AG20443 (cell line): Measurements from ENCODE around the gene NFKB1.
"Not testable (repeated sequence)": the region's sequence is repeated elsewhere in the genome, so short reads cannot be mapped to it uniquely, and the experiment has no call there.

Source experiments
- DNase-seq: peaks from one replicate; pipeline ENCODE4 v3.0.0; 2012; ENCODE audit warnings: low spot score, mixed read lengths

Gene NFKB1

DNA sequence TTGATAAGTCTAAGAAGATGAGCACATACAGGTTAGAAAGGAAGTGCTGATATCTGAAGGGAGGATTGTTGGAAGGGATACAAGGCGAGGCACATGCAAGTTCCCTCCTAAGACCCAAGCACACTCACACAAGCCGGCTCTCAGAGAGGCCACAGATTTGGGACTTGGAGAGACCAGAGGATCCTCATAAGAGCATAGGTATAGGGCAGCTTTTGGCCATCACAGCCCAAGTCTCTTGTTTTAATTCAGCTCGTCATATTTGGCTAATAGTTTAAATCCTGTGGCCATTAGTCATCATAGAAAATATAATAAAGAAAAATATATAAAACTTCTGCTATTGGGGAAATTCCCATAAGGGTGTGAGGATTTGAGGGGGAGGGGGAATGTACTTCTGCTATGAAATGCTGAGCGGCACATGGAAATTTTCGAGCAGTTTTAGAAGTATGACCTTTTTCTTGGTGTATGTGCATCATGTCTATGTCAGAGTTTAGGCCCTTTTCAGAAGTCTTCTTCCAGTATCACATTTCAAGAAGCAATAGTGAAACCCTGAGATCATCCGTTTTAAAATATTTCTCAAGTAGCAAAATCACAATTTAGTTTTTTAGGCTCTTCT lies 97.7 kb downstream of the NFKB1 start:
- no peak for DNase-seq

DNA sequence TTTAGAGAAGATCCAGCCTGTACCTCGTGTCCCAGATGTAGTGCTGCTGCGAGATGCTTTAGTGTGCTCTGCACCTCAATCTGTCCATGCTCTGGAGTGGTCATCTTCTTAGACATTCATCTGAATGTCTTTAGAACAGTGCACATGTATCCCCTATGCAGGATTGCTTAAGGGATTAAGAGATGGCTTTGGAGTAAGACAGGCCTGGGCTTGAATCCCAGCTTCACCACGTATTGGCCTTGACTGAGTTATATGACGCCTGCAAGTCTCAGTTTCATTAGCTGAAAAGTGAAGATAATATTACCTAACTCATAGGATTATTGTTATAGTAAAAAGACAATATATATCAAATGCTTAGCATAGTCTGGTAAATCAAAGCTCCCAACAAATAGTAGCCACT lies 98.3 kb downstream of the NFKB1 start:
- DNase-seq = no peak

DNA sequence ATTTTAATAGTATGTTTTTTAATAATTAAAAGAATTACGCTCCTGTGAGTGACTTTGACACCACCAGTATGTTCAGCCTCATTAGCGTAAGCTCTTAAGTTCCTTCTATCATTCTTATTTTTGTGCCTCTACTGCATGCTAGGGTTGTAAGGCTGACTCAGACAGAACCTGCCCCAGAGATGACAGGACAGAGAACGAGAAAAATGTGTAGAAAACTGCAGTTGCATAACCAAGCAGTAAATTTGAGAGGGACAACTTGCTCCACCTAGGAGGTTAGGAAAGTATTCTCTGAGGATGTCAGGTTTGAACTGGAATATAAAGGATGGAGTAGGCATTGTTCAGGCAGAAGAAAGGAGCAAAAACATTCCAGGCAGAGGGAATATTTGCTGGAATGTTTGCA lies 98.7 kb downstream of the NFKB1 start:
- no peak for DNase-seq

DNA sequence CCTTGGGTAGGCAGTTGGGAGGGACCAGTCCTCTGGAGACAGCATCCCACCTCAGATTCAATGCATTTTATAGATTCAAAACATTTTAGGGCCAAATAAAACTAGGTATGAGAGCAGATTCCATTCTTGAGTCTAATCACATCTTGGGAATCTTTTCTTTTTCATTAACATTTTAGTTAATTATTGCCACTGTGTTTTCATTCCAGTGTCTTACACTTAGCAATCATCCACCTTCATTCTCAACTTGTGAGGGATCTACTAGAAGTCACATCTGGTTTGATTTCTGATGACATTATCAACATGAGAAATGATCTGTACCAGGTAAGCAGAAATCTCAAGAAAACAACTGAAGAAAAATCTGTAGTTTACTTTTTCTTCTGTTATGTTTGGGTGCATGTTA lies 99.5 kb downstream of the NFKB1 start:
- no peak for DNase-seq

DNA sequence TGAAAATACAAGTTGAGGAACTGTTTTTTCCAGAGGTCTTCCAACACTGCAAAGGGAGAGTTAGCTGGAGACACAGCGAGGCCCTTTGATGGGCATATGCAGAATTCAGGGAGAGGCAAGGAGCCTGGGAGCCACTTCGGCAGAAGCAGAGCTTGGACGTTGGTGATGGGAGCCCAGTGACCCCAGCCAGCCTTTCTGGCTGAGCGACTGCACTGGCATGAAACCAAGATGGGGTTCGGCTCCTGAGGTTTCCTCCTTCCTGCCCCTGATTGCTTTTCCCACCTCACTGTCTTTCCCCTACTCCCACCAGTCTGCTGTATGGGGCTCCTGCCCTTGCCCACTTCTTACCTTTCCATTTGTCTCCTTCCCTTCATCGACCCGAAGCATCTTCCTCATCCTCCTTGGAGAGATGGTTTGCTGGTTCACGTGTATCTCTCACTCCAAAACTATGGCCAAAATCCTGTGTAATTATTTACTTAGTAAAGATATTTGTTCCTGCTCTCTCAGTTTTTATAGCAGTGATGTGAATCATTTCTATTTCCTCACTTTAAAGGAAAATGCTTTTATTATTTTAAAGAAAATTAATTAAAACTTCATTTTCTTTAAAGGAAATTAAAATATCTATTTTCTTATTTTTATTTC lies 100.5 kb downstream of the NFKB1 start:
- no peak for DNase-seq

DNA sequence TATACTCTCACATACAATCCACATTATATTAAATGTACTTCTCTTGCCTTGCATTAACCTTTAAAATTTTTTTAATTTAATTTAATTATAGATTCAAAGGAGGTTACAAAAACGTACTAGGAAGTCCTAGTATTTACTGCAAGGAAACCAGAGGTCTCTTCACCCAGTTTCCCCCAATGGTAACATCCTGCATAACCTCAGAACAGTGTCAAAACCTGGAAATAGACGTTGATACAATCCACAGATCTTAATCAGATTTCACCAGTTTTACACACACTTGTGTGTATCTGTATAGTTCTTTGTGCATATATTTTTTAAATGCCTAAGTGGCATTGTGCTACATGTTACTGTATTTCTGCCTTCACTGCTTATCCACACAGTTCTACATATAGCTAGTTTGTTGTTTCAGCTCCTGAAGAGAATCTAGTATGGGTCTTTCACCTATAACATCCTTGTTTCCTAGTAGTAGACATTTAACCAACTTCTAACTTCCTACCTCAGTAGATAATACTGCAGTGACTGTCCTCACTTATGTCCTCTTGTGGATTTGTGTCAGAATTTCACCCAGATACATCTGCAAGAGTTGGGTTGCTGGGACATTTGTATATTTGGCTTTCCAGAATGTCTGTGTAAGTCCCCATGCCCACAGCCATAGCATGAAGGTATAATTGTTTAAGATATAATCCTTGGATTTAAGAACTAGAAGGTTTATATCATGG lies 103.2 kb downstream of the NFKB1 start:
- no peak for DNase-seq

DNA sequence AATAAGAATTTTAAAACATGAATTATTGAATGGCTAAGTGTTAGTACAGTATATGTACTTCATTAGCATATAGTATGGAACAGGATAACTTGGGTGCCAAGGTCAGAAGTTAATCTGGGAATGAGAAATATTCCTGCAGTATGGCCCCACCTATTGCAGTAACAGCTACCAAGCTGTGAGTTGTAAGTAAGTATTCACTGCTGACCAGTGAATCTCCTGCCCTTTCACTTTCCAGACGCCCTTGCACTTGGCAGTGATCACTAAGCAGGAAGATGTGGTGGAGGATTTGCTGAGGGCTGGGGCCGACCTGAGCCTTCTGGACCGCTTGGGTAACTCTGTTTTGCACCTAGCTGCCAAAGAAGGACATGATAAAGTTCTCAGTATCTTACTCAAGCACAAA lies 105.1 kb downstream of the NFKB1 start:
- no peak for DNase-seq

DNA sequence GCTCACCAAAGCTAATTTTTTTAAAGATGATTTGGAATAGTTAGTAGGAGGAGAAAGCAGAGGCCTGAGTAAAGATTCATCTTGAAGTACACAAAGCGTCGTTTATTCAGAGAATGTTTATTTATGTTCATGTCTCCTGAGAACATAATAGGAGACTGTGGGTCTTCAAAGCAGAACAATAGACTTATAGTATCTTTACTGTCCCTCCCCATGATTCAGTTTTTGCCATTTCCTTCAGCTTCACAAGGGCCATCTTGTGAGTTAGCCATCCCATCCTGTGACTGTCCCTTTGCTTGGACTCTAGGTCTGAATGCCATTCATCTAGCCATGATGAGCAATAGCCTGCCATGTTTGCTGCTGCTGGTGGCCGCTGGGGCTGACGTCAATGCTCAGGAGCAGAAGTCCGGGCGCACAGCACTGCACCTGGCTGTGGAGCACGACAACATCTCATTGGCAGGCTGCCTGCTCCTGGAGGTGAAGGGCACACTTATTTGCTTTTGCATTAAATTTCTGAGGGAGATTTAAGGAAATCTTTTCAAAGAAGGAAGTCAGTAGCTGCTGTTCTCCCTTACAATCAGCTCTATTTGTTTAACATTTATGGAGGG lies 105.8 kb downstream of the NFKB1 start:
- DNase-seq = no peak

DNA sequence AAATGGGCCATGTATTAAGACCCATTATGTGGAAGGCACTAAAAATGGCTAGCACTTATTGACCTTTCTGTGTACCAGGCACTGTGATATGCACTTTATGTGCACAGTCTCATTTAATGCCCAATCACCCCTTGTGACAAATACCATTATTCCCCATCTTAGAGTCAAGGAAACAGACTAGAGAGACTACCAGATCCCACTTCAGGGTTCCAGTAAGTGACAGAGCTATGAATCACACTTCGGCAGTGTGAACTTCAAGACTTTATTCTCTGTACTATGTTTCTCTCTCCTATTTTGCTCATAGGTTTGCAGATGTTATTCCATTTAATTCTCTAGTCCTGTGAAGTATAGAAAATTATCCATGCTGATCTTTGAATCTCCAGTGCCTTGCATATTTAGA lies 107.0 kb downstream of the NFKB1 start:
- DNase-seq = peak; percentile 16

DNA sequence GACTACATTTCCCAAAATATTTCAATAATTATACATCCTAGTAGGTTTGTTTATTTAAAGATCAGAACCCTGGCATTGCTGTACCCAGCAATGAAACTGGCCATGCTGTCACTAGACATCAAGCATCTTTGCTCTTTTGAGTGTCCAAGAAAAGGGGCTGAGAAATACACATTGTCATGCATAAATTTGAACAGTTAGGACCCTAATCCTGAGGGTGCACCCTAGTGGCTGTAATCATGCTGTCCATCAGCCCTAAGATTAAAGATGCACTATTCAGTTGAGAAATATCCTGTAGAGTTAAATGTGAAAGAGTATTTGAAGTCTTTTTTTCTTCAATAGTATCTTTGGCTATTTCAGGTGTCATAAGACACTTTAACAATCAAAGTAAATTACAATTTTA lies 108.8 kb downstream of the NFKB1 start:
- no peak for DNase-seq

DNA sequence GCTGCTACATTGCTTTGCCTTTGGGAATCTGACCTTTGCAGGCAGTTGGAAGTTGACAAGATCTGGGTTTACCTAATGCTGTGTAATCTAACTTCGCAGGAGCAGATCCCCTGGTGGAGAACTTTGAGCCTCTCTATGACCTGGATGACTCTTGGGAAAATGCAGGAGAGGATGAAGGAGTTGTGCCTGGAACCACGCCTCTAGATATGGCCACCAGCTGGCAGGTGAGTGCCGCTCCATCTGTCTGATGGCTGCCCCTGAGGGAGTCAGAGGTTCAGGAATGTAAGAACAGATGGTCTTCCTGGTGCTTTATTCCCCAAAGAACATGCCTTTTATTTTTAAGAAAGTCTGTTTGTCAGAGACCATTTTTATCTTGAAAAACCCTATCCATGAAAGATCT lies 109.3 kb downstream of the NFKB1 start:
- no peak for DNase-seq

DNA sequence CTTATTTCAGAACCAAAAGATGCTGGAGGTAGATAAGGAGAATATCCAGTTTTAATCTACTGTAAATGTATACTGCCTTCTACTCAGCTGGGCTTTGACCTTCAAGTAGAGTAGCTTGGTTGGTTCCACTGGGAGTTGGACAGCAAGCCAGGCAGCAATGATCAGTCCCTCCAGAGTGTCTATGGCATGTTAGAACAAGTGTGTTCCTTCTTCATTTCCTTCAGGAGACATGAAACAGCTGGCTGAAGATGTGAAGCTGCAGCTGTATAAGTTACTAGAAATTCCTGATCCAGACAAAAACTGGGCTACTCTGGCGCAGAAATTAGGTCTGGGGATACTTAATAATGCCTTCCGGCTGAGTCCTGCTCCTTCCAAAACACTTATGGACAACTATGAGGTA lies 111.1 kb downstream of the NFKB1 start:
- DNase-seq = no peak

DNA sequence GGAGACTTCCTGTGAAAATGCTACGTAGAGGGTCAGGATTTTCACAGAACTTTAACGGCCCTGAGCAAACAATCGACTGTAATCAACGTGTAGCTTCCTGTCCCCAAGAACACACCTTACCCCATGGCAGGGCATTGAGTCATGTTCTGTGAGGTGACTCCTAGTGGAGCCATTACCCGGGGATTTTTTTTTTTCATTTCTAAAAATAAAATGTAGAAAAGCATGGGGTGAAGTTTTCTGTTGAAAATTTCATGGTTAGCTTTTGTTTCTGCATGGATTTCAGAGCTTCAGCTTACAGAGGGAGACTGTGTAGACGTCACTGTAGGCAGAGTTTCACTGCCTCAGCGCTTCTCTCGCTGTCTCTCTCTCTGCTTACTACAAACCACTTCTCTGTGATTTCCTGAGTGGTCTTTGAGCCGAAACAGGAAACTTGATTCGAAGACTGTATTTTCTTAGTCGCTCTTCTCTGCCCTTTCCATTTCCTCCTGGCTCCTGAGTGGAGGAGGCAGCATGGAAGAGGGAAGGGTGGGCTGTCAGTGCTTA lies 111.7 kb downstream of the NFKB1 start:
- DNase-seq = no peak

DNA sequence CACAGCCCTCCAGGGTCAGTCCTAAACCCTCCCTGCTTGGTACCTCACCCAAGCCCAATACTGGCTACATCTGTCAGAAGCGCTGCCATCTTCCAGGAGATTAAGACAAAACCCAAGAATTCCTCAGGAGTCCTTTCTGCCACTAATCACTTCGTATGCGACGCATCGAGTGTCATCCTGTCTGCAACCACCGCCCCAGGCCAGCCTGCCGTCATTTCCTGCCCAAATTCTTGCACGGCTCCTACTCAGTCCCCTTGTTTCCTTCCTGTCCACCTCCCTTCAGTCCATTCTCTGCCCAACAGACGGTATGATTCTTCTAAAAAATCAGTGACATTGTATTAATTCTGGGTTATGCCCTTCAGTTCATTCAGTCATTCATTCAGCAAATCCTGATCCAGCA lies 113.6 kb downstream of the NFKB1 start:
- DNase-seq = no peak

DNA sequence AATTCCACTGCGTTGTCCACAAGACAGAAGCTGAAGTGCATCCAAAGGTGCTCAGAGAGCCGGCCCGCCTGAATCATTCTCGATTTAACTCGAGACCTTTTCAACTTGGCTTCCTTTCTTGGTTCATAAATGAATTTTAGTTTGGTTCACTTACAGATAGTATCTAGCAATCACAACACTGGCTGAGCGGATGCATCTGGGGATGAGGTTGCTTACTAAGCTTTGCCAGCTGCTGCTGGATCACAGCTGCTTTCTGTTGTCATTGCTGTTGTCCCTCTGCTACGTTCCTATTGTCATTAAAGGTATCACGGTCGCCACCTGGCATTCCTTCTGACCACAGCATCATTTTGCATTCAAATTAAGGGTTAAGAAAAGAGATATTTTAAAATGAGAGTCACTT lies 115.5 kb downstream of the NFKB1 start:
- DNase-seq = no peak

DNA sequence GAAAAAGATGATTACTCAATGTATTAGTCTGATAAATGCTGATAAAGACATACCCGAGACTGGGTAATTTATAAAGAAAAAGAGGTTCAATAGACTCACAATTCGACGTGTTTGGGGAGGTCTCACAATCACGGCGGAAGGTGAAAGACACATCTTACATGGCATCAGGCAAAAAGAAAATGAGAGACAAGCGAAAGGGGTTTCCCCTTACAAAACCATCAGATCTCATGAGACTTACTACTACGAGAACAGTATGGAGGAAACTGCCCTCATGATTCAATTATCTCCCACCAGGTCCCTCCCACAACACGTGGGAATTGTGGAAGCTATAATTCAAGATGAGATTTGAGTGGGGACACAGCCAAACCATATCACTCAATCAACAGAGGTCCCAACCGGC lies 117.9 kb downstream of the NFKB1 start:
- not testable (repeated sequence) for DNase-seq

DNA sequence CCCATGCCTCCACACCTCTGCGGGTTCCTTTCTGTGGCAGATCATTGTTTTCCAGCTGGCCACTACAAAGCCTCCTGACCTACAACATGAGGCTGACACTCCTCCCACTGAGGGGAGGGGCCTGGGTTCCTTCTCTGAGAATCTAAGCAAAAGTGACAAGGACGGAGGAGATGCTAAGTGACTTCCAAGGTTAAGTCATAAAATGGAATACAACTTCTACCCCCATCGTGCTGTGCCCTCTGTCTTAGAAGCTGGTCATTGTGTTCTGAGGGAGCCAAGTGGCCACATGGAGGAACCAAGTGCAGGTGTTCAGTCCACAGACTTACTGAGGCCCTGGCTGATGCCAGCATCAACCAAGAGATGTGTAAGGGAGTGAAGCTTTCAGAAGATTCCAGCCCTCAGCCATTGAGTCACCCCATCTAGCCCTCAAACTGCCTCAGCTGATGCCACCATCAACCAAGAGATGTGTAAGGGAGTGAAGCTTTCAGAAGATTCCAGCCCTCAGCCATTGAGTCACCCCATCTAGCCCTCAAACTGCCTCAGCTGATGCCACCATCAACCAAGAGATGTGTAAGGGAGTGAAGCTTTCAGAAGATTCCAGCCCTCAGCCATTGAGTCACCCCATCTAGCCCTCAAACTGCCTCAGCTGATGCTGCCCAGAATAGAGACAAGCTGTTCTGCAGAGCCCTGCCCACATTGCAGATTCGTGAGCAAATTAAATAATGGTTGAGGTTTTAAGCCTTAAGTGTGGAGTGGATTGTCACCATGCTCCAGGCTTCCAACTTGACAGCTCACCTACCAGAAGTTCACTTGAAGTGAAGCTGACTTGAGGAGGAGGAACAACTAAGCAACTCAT lies 118.8 kb downstream of the NFKB1 start:
- peak; percentile 35 for DNase-seq

DNA sequence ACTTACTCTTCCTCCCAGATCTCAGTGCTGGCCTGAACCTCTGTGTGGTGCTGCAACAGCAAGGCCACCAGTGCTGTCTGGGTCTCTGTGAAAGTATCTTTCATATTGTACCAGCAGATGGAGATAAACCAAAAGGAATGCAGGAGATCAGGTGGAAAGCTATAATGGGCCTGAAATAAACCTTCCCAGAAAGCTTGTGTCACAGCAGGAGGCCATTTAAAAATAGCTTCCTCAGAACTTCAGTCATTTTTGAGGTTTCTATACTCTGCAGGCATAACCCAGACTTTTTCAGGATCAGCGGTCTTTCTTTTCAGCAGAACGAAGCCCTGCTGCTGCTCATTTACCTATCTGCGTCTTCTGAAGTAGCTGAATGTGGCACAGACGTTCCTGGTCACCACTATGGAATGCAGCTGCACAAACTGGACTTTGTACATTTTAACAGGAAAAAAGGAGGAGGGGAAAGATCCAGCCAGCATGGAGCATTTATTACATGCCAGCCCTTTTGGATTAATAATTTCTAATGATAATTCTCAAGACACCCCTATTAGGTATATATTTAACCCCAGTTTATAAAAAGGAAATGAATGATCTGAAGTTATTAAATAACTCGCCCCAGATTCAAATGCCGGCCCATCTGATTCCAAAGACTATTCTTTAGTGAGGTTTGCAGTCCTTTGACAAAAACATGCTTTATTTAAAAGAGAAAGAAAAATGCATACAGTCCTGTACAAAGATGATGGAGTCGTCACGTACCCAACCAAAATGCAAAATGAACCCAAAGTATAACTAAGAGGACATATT lies 119.7 kb downstream of the NFKB1 start:
- peak; percentile 82 for DNase-seq

DNA sequence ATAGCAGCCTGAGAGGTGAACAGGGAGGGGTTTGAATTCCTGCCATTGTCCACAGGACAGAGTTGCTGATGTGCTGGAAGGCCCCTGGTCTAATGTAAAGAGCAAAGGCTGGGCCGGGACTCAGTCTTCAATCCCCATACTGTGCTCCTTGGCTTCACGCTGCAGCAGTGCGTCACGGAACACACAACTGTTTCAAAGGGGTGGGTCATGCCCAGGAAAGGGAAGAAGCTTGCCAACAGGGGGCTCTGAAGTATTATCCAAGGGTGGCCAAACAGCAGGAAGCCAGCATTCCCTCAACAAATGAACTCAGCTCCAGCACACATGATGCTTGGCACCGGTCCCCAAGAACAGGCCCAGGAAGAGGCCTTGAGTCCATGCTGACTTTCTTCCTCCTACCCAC lies 122.5 kb downstream of the NFKB1 start:
- no peak for DNase-seq

DNA sequence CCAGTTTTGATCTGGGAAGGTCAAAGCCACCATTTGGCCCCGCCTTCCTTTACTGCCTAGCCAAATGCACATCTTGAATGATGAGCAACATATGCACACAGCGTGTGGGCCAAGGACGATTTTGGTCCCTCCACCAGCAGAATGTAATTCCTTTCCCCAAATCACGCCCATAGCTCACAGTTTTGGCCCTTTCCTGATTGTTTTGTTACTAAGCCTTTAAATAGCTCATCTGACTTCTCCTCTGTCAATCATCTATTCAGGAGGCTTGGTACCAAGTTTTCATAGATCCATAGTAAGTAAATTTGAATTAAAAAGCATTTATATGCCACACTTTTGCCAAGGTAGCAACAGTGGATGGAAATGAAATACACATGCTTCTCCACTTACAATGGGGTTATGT lies 123.3 kb downstream of the NFKB1 start:
- no peak for DNase-seq
